Caco-2 (cell line): ENCODE results near the gene ZNF90. TPM values are rescaled to one million over a fixed set of nuclear protein-coding genes. Genes with fewer than 3 reads are reported as not detected.
A peak's percentile ranks its signal among the peaks of the same experiment; 100 is the strongest.
"Not testable (repeated sequence)": the region's sequence is repeated elsewhere in the genome, so short reads cannot be mapped to it uniquely, and the experiment has no call there.

Experiments used
- BruUV-seq: library from RNA; stranded (reverse); fragments of 400-500 nt; replicated peaks from 2 replicates; lab custom pipeline; 2021; lab: Mats Ljungman, UMichigan
- CTCF ChIA-PET: fragments of 300-600 bp; sonication (Branson Sonifier 250); formaldehyde crosslinking; loops from one replicate; lab custom pipeline; 2022; ENCODE audit warnings: antibody characterized with exemption; lab: Charles Lee
- POLR2A ChIA-PET: fragments of 300-600 bp; sonication (Branson Sonifier 250); formaldehyde crosslinking; loops from one replicate; lab custom pipeline; 2022; ENCODE audit warnings: antibody characterized with exemption; lab: Charles Lee
- DNase-seq, 2 experiments: peaks; one replicate each; pipeline versions ENCODE4 v3.0.0 to v3.0.0-alpha.2; 2020 to 2022
- H3K27me3 ChIP-seq: replicated peaks from 2 replicates; pipeline ENCODE4 v1.6.0; 2011; ENCODE audit warnings: low read length; ENCODE audit not compliant: control insufficient read depth, insufficient read depth
- H3K36me3 ChIP-seq: 2 replicates; pipeline ENCODE4 v1.5.1; 2011; ENCODE audit warnings: low read length; ENCODE audit not compliant: control insufficient read depth, insufficient read depth
- H3K4me1 ChIP-seq: fragments of 250-450 bp; sonication (Bioruptor Pico); 2 replicates; pipeline ENCODE4 v1.5.1; 2020; ENCODE audit warnings: mild to moderate bottlenecking
- H3K4me3 ChIP-seq: 2 replicates; pipeline ENCODE4 v1.5.1; 2011; ENCODE audit warnings: low read depth, mild to moderate bottlenecking, control low read depth, low read length
- H3K9me3 ChIP-seq: fragments of 250-450 bp; sonication (Bioruptor Pico); 2 replicates; pipeline ENCODE4 v1.5.1; 2020; ENCODE audit warnings: mild to moderate bottlenecking, moderate library complexity
- H3K27ac Mint-ChIP-seq: one replicate; pipeline ENCODE4 v1.8.0; 2022; ENCODE audit warnings: mixed read lengths; ENCODE audit not compliant: unreplicated experiment
- H3K27me3 Mint-ChIP-seq: one replicate; pipeline ENCODE4 v1.8.0; 2022; ENCODE audit warnings: mixed read lengths; ENCODE audit not compliant: insufficient read depth, unreplicated experiment
- H3K36me3 Mint-ChIP-seq: one replicate; pipeline ENCODE4 v1.8.0; 2022; ENCODE audit warnings: mild to moderate bottlenecking, mixed read lengths; ENCODE audit not compliant: insufficient read depth, unreplicated experiment
- H3K4me1 Mint-ChIP-seq: one replicate; pipeline ENCODE4 v1.8.0; 2022; ENCODE audit warnings: low read depth, mixed read lengths; ENCODE audit not compliant: unreplicated experiment
- H3K4me3 Mint-ChIP-seq: one replicate; pipeline ENCODE4 v1.8.0; 2022; ENCODE audit warnings: mild to moderate bottlenecking, moderate library complexity, mixed read lengths; ENCODE audit not compliant: unreplicated experiment
- H3K9me3 Mint-ChIP-seq: one replicate; pipeline ENCODE4 v1.8.0; 2022; ENCODE audit warnings: mixed read lengths; ENCODE audit not compliant: unreplicated experiment
- CTCF ChIP-seq, 2 experiments: fragments of 200-600 bp in 1 of 2; IDR thresholded peaks; 1 replicate in 1 of 2; 2 replicates in 1 of 2; pipeline versions ENCODE4 v1.5.1 to v1.8.0; 2011 to 2022; ENCODE audit warnings: antibody characterized with exemption in 1 of 2, control low read depth in 1 of 2, inconsistent platforms in 1 of 2, low read depth in 1 of 2, low read length in 1 of 2, mild to moderate bottlenecking in 1 of 2, moderate library complexity in 1 of 2; ENCODE audit not compliant: insufficient read depth in 1 of 2, severe bottlenecking in 1 of 2, unreplicated experiment in 1 of 2
- intact Hi-C: fragments of 100-400 bp; cut with micrococcal nuclease; formaldehyde crosslinking; loops from one replicate; pipeline ENCODE4 v1.10.0; 2022; ENCODE audit not compliant: unreplicated experiment
- total RNA-seq: library from RNA; stranded (reverse); gene quantifications from 2 replicates; pipeline ENCODE4 v1.2.3, GENCODE V29; 2022

Gene ZNF90
- total RNA-seq, 1 experiment from 2014 or later, result 7.1 TPM

- POLR2A ChIA-PET, result no interaction called here
- Mint-ChIP-seq H3K4me3 (no peak overlapping the region), H3K27me3 (no peaks in the 10 kb centered on the region), H3K36me3 (peaks cover 17% of the 10 kb centered on the region), H3K4me1 (no peaks in the 10 kb centered on the region), H3K27ac (peak overlapping the region; percentile 61), H3K9me3 (peaks cover 10% of the 10 kb centered on the region)
- H3K27me3 ChIP-seq, result no peaks in the 10 kb centered on the region
- TF ChIP-seq CTCF (IDR thresholded peaks at IDR 0.05; ENCODE audit: insufficient read depth in 1 of 2, low read depth in 1 of 2, low read length in 1 of 2, severe bottlenecking in 1 of 2, unreplicated experiment in 1 of 2), result no peak
- no peak overlapping the region for H3K4me3 ChIP-seq
- peak; percentile 3 to 39 for DNase-seq
- H3K9me3 ChIP-seq, result peaks cover 7% of the 10 kb centered on the region; the same call in 1 of the 2 replicates
- BruUV-seq, result no TSS peak
- CTCF ChIA-PET, result no interaction called here
- intact Hi-C loops, result no loop called here
- no peaks in the 10 kb centered on the region for H3K4me1 ChIP-seq
- H3K36me3 ChIP-seq, result no peaks in the 10 kb centered on the region
Measured at GRCh38 chr19:20103091-20103740, 25.4 kb downstream of the ZNF90 start.

- Mint-ChIP-seq H3K4me3 (no peak overlapping the region), H3K4me1 (no peaks in the 10 kb centered on the region), H3K9me3 (peaks cover 4% of the 10 kb centered on the region), H3K27me3 (no peaks in the 10 kb centered on the region), H3K27ac (no peak overlapping the region), H3K36me3 (peaks cover 8% of the 10 kb centered on the region)
- no peak for DNase-seq
- ChIA-PET POLR2A (no interaction called here), CTCF (no interaction called here)
- TF ChIP-seq CTCF (IDR thresholded peaks at IDR 0.05; ENCODE audit: insufficient read depth in 1 of 2, low read depth in 1 of 2, low read length in 1 of 2, severe bottlenecking in 1 of 2, unreplicated experiment in 1 of 2), result no peak
- Histone ChIP-seq H3K4me3 (no peak overlapping the region), H3K9me3 (peaks cover 3% of the 10 kb centered on the region; the same call in 1 of the 2 replicates), H3K27me3 (no peaks in the 10 kb centered on the region), H3K36me3 (no peaks in the 10 kb centered on the region), H3K4me1 (no peaks in the 10 kb centered on the region)
- BruUV-seq, result no TSS peak
- intact Hi-C loops, result no loop called here
Measured at GRCh38 chr19:20107301-20107700, 29.5 kb downstream of the ZNF90 start.

GRCh38 chr19:20118064-20118839 lies 40.5 kb downstream of the ZNF90 start:
- H3K27ac Mint-ChIP-seq, H3K4me3 ChIP-seq, H3K27me3 ChIP-seq, BruUV-seq, H3K4me1 ChIP-seq, H3K4me1 Mint-ChIP-seq, H3K4me3 Mint-ChIP-seq, intact Hi-C loops, POLR2A ChIA-PET, H3K36me3 ChIP-seq, DNase-seq, CTCF ChIA-PET, H3K27me3 Mint-ChIP-seq: not testable (repeated sequence)
- peaks cover 21% of the 10 kb centered on the region for H3K9me3 Mint-ChIP-seq
- H3K36me3 Mint-ChIP-seq, result peaks cover 18% of the 10 kb centered on the region
- peaks cover 16% of the 10 kb centered on the region for H3K9me3 ChIP-seq
